GM18909 (cell line): ENCODE measurements around the gene ATG16L1.

Experiments used
- ATAC-seq: cut with Tn5 transposase; IDR thresholded peaks from one replicate; pipeline ENCODE4 v1.9.1; 2021; ENCODE audit warnings: mild to moderate bottlenecking; ENCODE audit not compliant: unreplicated experiment, poor library complexity

ATG16L1 gene

GRCh38 chr2:233256048-233256447 lies 4.6 kb downstream of the ATG16L1 start:
- ATAC-seq, result no peak

- ATAC-seq, result no peak
These were observed 6.7 kb downstream of the ATG16L1 start for GRCh38 chr2:233258211-233258610.

- ATAC-seq, result no peak
These were observed 8.3 kb downstream of the ATG16L1 start for GRCh38 chr2:233259730-233260129.

DNA sequence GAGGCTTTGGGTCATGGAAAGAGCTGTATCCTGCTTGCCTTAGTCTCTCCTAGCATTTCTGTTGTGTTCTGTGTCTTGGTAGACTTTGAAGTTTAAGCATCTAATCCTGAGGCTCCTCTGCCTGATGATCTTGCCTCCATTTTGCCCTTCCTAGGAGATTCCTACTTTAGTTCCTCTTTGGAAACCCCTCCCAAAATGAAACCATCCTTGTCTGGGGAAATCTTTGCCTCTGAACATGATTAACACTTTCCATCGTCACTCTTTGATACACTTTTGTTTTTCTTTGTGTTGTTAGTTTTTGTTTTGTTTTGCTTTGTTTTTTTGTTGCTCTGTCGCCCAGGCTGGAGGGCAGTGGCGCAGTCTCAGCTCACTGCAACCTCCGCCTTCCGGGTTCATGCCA lies 9.2 kb downstream of the ATG16L1 start:
- no peak for ATAC-seq

- ATAC-seq, result peak; percentile 62
These were observed 10.5 kb downstream of the ATG16L1 start for GRCh38 chr2:233261819-233262555.

DNA sequence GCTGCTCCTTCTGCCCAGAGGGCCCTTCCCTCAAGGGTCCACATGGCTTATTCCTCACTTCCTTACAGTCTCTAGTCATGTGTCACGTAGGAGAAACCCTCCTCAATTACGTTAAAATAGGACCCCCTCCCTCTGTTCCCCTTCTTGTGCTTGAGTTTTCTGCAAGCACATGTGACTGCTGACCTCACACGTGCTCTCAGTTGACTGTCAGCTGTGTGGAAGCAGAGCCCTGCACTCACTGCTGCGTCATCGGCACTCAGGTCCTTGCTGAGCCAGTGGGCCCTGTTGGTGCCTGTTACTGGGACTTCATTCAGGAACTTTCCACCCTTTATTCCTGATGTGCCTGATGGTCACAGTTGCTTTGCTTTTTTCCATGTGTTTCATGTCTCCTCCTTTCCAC lies 11.1 kb downstream of the ATG16L1 start:
- ATAC-seq, result no peak

GRCh38 chr2:233263045-233263570 lies 11.6 kb downstream of the ATG16L1 start:
- ATAC-seq, result no peak

DNA sequence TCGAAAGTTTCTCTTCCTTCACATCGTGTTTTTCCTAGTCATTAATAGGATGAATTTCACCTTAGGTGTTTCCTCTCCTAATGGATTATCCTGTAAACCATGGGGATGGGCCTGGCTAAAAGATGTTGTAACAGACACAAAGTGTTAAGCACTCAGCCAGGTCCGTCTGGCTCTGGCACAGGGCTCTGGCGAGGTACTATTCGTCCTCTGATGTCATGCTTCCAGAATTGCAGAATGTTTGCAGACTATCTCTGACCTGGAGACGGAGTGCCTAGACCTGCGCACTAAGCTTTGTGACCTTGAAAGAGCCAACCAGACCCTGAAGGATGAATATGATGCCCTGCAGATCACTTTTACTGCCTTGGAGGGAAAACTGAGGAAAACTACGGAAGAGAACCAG lies 13.2 kb downstream of the ATG16L1 start:
- ATAC-seq, result no peak

DNA sequence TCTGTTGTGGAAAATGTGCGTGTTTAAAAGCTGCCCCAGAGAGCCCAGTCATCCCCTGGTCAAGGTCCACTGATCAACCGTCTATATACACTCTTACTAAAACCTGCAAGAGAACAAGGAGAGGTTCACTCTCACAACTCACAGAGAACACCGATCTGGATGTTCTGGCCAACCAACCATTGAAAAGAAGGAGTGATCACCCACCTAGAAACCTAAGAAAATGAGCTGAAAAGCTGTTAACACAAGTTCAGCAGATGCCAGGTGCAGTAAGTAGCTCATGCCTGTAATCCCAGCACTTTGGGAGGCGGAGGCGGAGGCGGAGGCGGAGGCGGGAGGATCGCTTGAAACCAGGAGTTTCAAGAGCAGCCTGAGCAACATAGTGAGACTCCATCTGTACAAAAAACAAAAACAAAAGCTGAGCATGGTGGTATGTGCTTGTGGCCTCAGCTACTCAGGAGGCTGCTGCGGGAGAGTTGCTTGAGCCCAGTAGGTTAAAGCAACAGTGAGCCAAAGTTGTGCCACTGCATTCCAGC lies 14.5 kb downstream of the ATG16L1 start:
- ATAC-seq, result no peak

DNA sequence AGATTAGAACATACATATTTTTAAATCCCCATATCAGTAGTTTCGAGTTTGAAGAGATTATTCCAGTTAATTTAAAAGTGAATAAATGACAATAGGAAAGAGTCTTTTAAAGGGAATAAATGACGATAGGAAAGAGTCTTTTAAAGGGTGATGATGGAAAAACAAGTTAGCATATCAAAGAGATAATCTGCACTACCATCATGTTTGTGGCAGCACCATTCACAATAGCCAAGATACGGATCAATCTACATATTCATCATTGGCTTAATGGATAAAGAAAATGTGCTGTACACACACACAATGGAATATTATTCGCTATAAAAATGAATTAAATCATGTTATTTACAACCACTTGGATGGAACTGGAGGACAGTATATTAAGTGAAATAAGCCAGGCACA lies 15.0 kb downstream of the ATG16L1 start:
- no peak for ATAC-seq

GRCh38 chr2:233267516-233268245 lies 16.2 kb downstream of the ATG16L1 start:
- peak; percentile 87 for ATAC-seq

DNA sequence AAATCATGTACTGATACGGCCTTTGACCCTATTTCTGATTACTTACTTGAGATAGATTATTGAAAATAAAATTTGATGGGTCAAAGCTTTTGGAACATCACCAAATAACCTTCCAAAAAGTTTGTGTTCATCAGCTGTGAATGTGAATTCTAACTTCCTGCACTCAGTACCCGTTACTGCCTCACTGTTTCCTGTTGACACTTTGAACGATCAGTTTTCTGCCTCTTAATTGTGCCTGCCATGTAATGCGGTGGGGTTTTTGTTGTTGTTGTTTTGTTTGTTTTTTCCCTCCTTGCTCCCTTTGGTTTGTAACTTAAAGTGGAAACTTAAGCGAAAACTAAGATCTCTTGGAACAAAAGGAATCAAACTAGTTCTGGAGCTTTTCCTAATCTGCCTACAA lies 18.9 kb downstream of the ATG16L1 start:
- no peak for ATAC-seq

DNA sequence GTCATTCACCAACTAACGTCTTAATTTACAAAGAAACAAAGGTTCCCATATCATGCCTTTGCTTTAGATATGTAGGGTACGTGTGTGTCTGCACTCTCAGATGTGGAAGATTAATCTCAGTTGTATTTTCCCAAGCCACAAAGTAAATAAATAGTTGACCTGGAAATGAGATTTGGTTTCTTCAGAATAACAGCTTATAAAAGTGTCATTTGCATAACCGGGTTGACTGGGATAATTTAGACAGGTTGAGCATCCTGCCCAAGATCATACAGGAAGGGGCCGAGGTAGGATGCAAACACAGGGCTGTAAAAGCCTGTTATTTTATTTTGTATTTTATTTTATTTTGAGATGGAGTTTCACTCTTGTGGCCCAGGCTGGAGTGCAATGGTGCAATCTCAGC lies 19.5 kb downstream of the ATG16L1 start:
- ATAC-seq, result no peak

GRCh38 chr2:233271693-233272092 lies 20.2 kb downstream of the ATG16L1 start:
- no peak for ATAC-seq

DNA sequence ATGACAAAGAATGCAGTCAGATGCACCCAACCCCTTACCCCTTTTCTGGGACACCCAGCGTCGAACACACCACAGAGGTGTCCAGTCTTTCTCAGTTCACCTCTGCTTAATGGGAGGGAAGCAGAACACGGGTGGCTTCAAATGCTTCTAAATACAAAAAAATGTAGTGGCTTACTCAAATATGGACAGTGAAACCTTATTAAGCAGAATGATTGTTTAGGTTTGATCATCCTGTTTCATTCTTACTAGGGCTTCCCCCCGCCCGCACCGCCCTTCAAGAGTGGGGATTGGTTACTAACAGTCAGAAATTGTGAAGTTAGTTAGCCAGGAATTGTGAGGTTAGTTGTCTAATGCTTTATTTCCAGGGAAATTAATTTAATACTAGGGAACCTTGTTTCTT lies 21.6 kb downstream of the ATG16L1 start:
- no peak for ATAC-seq

- no peak for ATAC-seq
These were observed 23.8 kb downstream of the ATG16L1 start for GRCh38 chr2:233275223-233275622.

GRCh38 chr2:233278921-233279320 lies 27.4 kb downstream of the ATG16L1 start:
- ATAC-seq, result no peak

GRCh38 chr2:233280114-233280693 lies 28.7 kb downstream of the ATG16L1 start:
- ATAC-seq, result no peak

DNA sequence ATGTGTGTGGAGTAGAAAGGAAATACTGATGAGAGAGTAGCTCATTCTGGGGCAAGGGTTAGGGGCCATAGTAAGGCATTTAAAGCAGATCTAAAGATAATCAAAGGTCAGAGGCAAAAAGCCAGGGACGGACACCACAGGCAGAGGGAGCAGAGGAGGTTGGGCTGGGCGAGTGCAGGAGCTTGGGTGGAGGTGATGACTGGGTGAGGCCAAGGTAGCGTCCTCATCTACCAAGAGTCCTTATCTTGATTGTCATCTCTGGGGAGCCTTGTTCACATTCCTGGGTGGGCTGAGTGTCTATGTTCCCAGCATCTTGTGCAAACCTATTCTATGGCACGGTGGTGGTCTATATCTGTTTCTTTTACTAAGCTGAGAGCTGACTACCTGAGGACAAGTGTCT lies 30.1 kb downstream of the ATG16L1 start:
- ATAC-seq, result no peak

DNA sequence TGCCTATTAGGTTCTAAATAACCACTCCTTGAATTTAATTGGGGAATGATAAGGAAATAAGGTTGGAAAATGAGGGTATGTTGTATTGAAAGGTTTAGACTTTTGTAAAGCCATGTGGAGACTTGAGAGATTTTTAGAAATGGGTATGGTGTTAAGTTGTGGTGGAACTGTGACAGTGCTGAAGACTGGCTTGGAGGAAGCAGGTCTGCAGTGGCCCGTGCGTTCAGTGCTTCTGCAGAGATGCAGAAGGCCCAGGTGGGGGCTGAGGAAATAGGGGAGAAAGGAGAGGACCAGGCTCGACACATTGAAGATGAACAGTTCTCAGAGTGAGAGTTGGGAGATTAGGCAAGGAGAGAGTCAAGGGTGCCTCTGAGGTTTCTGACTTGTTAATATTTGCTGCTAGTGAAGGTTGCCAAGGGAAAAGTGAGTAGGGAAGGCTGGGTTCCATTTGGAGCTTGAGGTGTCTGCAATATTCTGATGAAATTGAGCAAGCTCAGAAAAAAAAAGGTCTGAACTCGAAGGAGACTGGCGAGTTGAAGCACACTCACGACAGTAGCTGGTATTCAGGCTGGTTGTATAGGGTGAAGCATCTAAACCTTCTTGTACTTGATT lies 30.6 kb downstream of the ATG16L1 start:
- ATAC-seq, result no peak

DNA sequence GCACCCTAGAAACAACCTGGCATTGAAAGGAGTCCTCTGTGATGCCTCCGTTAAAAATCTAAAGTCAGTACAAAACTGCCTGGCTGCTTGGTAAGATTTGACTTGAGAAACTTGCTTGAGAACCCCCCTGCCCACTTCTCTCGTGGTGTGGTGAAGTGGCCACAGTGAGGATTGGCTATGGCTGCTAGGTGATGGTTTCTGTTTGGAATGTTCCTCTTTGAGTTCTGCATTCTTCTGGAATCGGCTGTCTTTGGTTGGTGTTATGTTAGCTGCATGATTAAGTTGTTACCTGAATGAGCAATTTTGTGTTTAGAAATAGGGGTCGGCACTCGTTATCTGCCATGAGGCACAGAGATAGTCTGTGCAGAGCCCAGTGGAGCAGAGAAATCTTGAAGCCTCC lies 34.4 kb downstream of the ATG16L1 start:
- no peak for ATAC-seq
